NCI-H2227 treated with DMSO at 0.1 percent for 48 hours (cell line): ENCODE data around the gene NRG3.

Experiments
- DNase-seq: peaks from one replicate; lab custom pipeline; 2025; lab: John Stamatoyannopoulos, UW

NRG3 gene

GRCh38 chr10:81884856-81885255 is 9.9 kb downstream of the NRG3 start:
- DNase-seq: no peak

GRCh38 chr10:81885491-81885890 is 10.5 kb downstream of the NRG3 start:
- DNase-seq: no peak

GRCh38 chr10:81886939-81887338 is 11.9 kb downstream of the NRG3 start:
- no peak for DNase-seq

- DNase-seq: no peak
Observed at GRCh38 chr10:81889181-81889769, 14.3 kb downstream of the NRG3 start.

GRCh38 chr10:81894616-81895015 is 19.6 kb downstream of the NRG3 start:
- no peak for DNase-seq

GRCh38 chr10:81898518-81898917 is 23.5 kb downstream of the NRG3 start:
- no peak for DNase-seq

GRCh38 chr10:81900989-81901388 is 26.0 kb downstream of the NRG3 start:
- no peak for DNase-seq

- DNase-seq: no peak
Observed at GRCh38 chr10:81903472-81903871, 28.5 kb downstream of the NRG3 start.

- no peak for DNase-seq
Observed at GRCh38 chr10:81905161-81905560, 30.2 kb downstream of the NRG3 start.

GRCh38 chr10:81909453-81909852 is 34.5 kb downstream of the NRG3 start:
- no peak for DNase-seq

- DNase-seq: no peak
Observed at GRCh38 chr10:81911328-81911727, 36.3 kb downstream of the NRG3 start.

GRCh38 chr10:81914736-81915503 is 39.9 kb downstream of the NRG3 start:
- no peak for DNase-seq

GRCh38 chr10:81915504-81915897 is 40.5 kb downstream of the NRG3 start:
- no peak for DNase-seq

- no peak for DNase-seq
Observed at GRCh38 chr10:81917666-81918065, 42.7 kb downstream of the NRG3 start.

GRCh38 chr10:81918766-81919165 is 43.8 kb downstream of the NRG3 start:
- DNase-seq: no peak

GRCh38 chr10:81920213-81920829 is 45.3 kb downstream of the NRG3 start:
- no peak for DNase-seq

- DNase-seq: no peak
Observed at GRCh38 chr10:81928119-81928518, 53.1 kb downstream of the NRG3 start.

- no peak for DNase-seq
Observed at GRCh38 chr10:81943583-81943982, 68.6 kb downstream of the NRG3 start.

- DNase-seq: no peak
Observed at GRCh38 chr10:81944609-81945008, 69.6 kb downstream of the NRG3 start.

GRCh38 chr10:81949283-81949682 is 74.3 kb downstream of the NRG3 start:
- DNase-seq: no peak

GRCh38 chr10:81950358-81950757 is 75.4 kb downstream of the NRG3 start:
- no peak for DNase-seq

GRCh38 chr10:81953420-81953819 is 78.4 kb downstream of the NRG3 start:
- DNase-seq: no peak

GRCh38 chr10:81957976-81958375 is 83.0 kb downstream of the NRG3 start:
- DNase-seq: no peak
